Measurements from ENCODE around the gene NCOA5.
A peak's percentile ranks its signal among the peaks of the same experiment; 100 is the strongest.

The NCOA5 gene

DNA sequence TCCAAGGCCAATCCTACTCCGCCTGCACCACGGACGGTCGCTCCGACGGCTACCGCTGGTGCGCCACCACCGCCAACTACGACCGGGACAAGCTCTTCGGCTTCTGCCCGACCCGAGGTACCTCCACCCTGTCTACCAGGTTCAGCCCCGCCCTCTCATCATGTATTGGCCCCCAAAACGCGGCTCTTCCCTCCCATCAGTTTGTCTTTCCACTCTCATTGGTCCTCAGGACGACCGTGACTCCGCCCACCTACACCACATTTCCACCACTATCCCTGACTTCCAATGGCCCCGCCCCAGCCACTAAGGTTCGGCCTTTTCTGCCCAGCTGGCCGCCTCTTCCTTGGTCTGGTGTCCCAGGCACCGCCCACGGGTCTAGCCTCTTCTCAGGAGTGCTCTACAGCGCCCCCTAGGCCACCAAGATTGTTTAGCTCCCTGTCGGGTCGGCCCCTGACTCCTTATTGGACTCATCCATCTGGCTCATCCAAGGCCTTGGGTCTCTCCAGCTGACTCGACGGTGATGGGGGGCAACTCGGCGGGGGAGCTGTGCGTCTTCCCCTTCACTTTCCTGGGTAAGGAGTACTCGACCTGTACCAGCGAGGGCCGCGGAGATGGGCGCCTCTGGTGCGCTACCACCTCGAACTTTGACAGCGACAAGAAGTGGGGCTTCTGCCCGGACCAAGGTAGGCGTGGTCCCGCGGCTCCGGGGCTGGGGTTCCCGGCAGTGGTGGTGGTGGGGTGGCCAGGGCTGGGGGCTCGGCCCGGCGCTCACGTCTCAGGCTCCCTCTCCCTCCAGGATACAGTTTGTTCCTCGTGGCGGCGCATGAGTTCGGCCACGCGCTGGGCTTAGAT is 77.9 kb downstream of the NCOA5 start:
- DNase-seq = peak in 1 of 4 experiments; percentile 9
